ENCODE data around the gene LRRC46. TPM values are rescaled to one million over a fixed set of nuclear protein-coding genes. Genes with fewer than 3 reads are reported as not detected.

LRRC46 gene
- total RNA-seq, 3 donors from 2014 or later: 0.14 to 0.36 TPM; not detected in 1

- Histone ChIP-seq H3K36me3 (ENCODE audit: low read depth) (peaks cover 10% of the 10 kb centered on the region), H3K4me1 (ENCODE audit: low read depth) (peaks cover 25% of the 10 kb centered on the region), H3K4me3 (no peak overlapping the region), H3K9me3 (no peaks in the 10 kb centered on the region)
- intact Hi-C loops (cut with DNase I, micrococcal nuclease): no loop called here
- no peak for TF ChIP-seq CTCF (IDR thresholded peaks at IDR 0.05)
- ATAC-seq (no peak), DNase-seq (no peak)
These were observed 16.2 kb upstream of the LRRC46 start for GRCh38 chr17:47815106-47815918.

- Histone ChIP-seq H3K4me3 (no peak overlapping the region), H3K9me3 (no peaks in the 10 kb centered on the region), H3K4me1 (ENCODE audit: low read depth) (peaks cover 22% of the 10 kb centered on the region), H3K36me3 (ENCODE audit: low read depth) (peaks cover 10% of the 10 kb centered on the region)
- no peak for ATAC-seq
- intact Hi-C loops (cut with DNase I, micrococcal nuclease): no loop called here
- no peak for DNase-seq
- no peak for TF ChIP-seq CTCF (IDR thresholded peaks at IDR 0.05)
These were observed 15.2 kb upstream of the LRRC46 start for GRCh38 chr17:47816111-47816735.

GRCh38 chr17:47816947-47817346, 14.5 kb upstream of the LRRC46 start:
- Histone ChIP-seq H3K36me3 (ENCODE audit: low read depth) (peaks cover 10% of the 10 kb centered on the region), H3K4me3 (no peak overlapping the region), H3K4me1 (ENCODE audit: low read depth) (peaks cover 22% of the 10 kb centered on the region), H3K9me3 (no peaks in the 10 kb centered on the region)
- DNase-seq: no peak
- no peak for TF ChIP-seq CTCF (IDR thresholded peaks at IDR 0.05)
- no peak for ATAC-seq
- intact Hi-C loops (cut with DNase I, micrococcal nuclease): no loop called here

GRCh38 chr17:47818002-47818695, 13.3 kb upstream of the LRRC46 start:
- Histone ChIP-seq H3K9me3 (no peaks in the 10 kb centered on the region), H3K4me3 (no peak overlapping the region), H3K36me3 (ENCODE audit: low read depth) (peaks cover 10% of the 10 kb centered on the region), H3K4me1 (ENCODE audit: low read depth) (peaks cover 24% of the 10 kb centered on the region)
- no peak for DNase-seq
- intact Hi-C loops (cut with DNase I, micrococcal nuclease): no loop called here
- TF ChIP-seq CTCF (IDR thresholded peaks at IDR 0.05): no peak
- ATAC-seq: no peak

- peaks cover 10% of the 10 kb centered on the region for H3K36me3 ChIP-seq (ENCODE audit: low read depth)
- H3K4me1 ChIP-seq (ENCODE audit: low read depth): peaks cover 18% of the 10 kb centered on the region
- DNase-seq: peak in 1 of 3 donors; percentile 30
- no peak for TF ChIP-seq CTCF (IDR thresholded peaks at IDR 0.05)
- intact Hi-C loops (cut with DNase I, micrococcal nuclease): no loop called here
- no peak for ATAC-seq
- no peak overlapping the region for H3K4me3 ChIP-seq
- no peaks in the 10 kb centered on the region for H3K9me3 ChIP-seq
These were observed 12.0 kb upstream of the LRRC46 start for GRCh38 chr17:47819475-47819874.

Data from mucosa of descending colon (tissue), 3 donors.